HUES64 (cell line): ENCODE data around the gene SAXO2.
"Not testable (repeated sequence)": the region's sequence is repeated elsewhere in the genome, so short reads cannot be mapped to it uniquely, and the experiment has no call there.

Experiments
- H3K27ac ChIP-seq: 2 replicates; pipeline ENCODE4 v1.7.0; 2013; ENCODE audit warnings: low read depth, low read length, inconsistent platforms
- H3K27me3 ChIP-seq: 2 replicates; pipeline ENCODE4 v1.6.1; 2013; ENCODE audit warnings: mild to moderate bottlenecking, low read length; ENCODE audit not compliant: insufficient read depth
- H3K36me3 ChIP-seq: 2 replicates; pipeline ENCODE4 v1.6.1; 2013; ENCODE audit warnings: mild to moderate bottlenecking, low read length; ENCODE audit not compliant: insufficient read depth
- H3K4me1 ChIP-seq: 2 replicates; pipeline ENCODE4 v1.6.1; 2013; ENCODE audit warnings: mild to moderate bottlenecking, low read length, moderate library complexity; ENCODE audit not compliant: insufficient read depth
- H3K4me3 ChIP-seq: 2 replicates; pipeline ENCODE4 v1.5.1; 2013; ENCODE audit warnings: mild to moderate bottlenecking, low read length, moderate library complexity
- H3K9ac ChIP-seq: 2 replicates; pipeline ENCODE4 v1.6.1; 2013; ENCODE audit warnings: mild to moderate bottlenecking, low read depth, low read length
- H3K9me3 ChIP-seq: 2 replicates; pipeline ENCODE4 v1.6.1; 2013; ENCODE audit warnings: low read depth, low read length; ENCODE audit not compliant: insufficient read depth
- WGBS: fragments of 150-250, 120-280 bp; methylation state at CpG from one replicate; pipeline ENCODE4 v1.1.7; 2013; ENCODE audit warnings: missing lambda C conversion rate; 5-methylcytosine and 5-hydroxymethylcytosine counted together

The SAXO2 gene

DNA sequence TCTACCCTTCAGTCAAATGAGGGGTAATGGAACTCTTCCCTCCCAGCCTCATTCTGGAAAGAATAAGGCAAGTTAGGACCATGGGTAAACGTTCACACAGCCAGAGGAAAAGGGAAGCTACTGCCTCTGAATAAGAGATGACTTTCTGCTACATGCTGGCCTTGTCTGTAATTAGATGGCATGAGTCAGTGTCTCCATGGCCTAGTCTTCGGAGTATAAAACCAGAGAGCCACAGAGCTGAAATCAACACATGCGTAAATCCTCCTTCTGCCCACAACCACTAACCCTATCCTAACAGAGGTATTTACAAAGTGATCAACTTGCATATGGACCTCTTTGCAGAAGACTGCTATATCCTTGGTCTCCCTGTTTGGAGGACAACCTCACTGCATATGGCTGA is 14.4 kb upstream of the SAXO2 start:
- H3K9ac ChIP-seq, H3K27me3 ChIP-seq, H3K27ac ChIP-seq, H3K4me1 ChIP-seq, H3K9me3 ChIP-seq, H3K4me3 ChIP-seq: not testable (repeated sequence)
- WGBS = 87% methylated on average over 3 of the region's 3 CpGs
- peaks cover 16% of the 10 kb centered on the region for H3K36me3 ChIP-seq

DNA sequence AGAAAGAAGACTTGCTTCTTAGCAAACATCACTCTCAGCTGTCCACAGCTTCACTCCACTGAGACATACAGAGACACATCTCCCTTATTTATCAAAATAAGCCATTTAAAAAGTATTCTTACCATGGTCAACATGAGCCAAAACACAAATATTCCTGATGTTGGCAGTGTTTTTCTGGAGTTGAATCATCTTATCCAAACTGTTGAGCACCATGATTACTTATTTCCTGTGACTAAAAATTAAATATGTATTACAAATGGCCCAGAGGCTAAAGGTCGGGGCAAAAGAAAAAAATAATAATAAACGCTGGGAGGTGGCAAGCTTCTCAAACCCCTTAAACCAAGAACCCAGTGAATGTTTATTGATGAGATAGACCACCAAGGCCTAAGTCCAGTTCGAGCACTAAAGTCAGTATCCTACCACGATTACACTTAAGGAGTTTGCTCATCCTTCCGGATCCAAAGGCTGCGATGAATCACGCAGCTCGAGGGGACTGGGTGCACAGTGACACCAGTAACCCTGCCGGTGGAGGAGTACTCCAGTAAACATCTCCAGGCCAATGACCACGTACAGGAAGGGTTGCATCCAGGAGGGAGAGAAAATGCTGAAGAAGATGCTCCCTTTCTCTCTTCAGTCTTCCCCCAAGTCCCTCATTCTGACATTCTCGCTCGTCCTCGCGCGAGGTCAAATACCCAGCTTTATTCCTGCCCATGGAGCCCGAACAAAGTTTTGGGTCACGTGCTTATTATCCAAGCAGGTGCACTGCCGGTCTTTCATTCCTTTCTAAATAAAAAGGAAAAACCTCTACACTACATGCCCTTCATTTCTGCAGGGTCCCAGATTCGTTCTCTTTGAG is 824 bp upstream of the SAXO2 start:
- H3K27me3 ChIP-seq, H3K9me3 ChIP-seq: not testable (repeated sequence)
- peaks cover 16% of the 10 kb centered on the region for H3K4me1 ChIP-seq
- H3K27ac ChIP-seq = peak overlapping the region; percentile 70
- peak overlapping the region; percentile 86 for H3K9ac ChIP-seq
- H3K36me3 ChIP-seq = peaks cover 40% of the 10 kb centered on the region
- peak overlapping the region; percentile 99 for H3K4me3 ChIP-seq
- 4% methylated on average over 16 of the region's 19 CpGs for WGBS

DNA sequence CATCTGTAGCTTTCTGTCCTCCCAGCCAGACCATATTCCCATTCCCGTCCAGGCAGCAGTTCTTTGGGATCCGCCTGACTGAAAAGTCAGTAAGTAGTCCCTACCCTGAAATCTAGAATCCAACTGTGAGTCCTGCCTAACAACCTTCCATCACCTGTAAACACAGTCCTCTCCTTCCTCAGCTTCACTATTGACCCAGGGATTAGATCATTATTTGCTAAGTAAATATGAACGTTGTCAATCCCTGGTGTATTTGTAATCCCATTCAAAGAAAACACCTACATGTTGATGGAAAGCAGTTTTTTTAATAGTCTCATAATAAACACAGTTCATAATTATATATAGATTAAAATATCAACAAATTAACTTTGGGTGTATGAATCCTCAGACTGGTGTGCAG is 732 bp downstream of the SAXO2 start:
- WGBS = 37% methylated on average over 2 of the region's 3 CpGs
- Histone ChIP-seq H3K9me3 (no peaks in the 10 kb centered on the region), H3K36me3 (peaks cover 25% of the 10 kb centered on the region), H3K27me3 (no peaks in the 10 kb centered on the region), H3K4me1 (peaks cover 30% of the 10 kb centered on the region), H3K27ac (no peak overlapping the region), H3K9ac (no peak overlapping the region), H3K4me3 (peak overlapping the region; percentile 99)

DNA sequence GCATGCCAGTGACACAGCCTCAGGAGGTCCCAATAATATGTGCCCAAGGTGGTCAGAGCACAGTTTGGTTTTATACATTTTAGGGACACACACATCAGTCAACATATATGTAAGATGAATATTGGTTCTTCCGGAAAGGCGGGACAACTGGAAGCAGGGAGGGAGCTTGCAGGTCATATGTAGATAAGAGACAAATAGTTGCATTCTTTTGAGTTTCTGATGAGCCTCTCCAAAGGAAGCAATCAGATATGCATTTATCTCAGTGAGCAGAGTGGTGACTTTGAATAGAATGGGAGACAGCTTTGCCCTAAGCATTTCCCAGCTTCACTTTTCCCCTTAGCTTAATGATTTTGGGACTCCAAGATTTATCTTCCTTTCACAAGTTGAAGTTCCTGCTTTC is 4.5 kb downstream of the SAXO2 start:
- H3K4me1 ChIP-seq = peaks cover 45% of the 10 kb centered on the region

DNA sequence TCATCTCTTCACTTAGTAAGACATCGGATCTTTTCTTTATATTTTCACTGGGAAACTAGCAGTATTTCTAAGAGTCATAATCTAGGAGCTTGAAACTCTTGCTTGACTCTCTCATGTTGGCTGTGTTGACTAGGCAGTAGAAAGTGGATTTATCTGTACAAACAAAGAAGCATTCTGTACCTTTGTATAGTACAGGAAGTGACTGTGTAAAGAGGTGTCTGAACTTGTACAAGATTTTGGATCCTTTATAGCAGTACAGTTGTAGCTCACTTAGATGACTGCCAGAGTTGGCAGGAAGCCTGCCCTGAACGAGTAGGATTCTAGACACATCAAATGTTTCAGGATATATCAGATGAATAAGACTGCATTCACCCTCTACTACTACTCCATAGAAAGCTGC is 5.8 kb downstream of the SAXO2 start:
- peaks cover 43% of the 10 kb centered on the region for H3K4me1 ChIP-seq
- H3K27ac ChIP-seq = not testable (repeated sequence)
- 60% methylated on average over 2 of the region's 2 CpGs for WGBS

More for the DNA sequence above, 4.5 kb downstream of the SAXO2 start:
- not testable (repeated sequence) for H3K27me3 ChIP-seq, H3K36me3 ChIP-seq, H3K9me3 ChIP-seq, H3K9ac ChIP-seq, H3K4me3 ChIP-seq
- H3K27ac ChIP-seq = peak overlapping the region; percentile 44; the same call in 1 of the 2 replicates
- WGBS = 21% methylated on average over 2 of the region's 2 CpGs

DNA sequence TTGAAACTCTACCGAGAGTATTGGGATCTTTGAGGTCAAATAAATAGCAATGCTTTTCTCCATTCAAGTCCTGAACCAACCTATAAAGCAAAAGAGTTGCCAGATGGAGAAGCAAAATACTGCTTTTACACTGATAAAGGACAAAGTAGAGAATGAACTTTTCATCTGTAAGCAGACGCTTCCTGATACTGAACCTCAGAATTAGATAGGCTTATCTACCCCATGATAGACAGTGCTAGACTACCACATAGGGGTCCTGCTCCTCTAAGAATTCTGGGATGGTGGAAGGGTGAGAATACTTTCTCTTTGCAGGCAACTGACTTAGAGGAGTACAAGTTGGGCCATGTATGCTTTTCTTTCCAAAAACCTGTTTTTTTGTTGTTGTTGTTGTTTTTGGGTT is 9.5 kb downstream of the SAXO2 start:
- Histone ChIP-seq H3K27me3 (no peaks in the 10 kb centered on the region), H3K4me1 (peaks cover 26% of the 10 kb centered on the region), H3K9ac (no peak overlapping the region), H3K36me3 (no peaks in the 10 kb centered on the region), H3K9me3 (peaks cover 19% of the 10 kb centered on the region), H3K27ac (no peak overlapping the region), H3K4me3 (no peak overlapping the region)
- 94% methylated on average over 2 of the region's 2 CpGs for WGBS

More for the DNA sequence above, 5.8 kb downstream of the SAXO2 start:
- not testable (repeated sequence) for H3K27me3 ChIP-seq, H3K9ac ChIP-seq, H3K36me3 ChIP-seq, H3K4me3 ChIP-seq, H3K9me3 ChIP-seq

DNA sequence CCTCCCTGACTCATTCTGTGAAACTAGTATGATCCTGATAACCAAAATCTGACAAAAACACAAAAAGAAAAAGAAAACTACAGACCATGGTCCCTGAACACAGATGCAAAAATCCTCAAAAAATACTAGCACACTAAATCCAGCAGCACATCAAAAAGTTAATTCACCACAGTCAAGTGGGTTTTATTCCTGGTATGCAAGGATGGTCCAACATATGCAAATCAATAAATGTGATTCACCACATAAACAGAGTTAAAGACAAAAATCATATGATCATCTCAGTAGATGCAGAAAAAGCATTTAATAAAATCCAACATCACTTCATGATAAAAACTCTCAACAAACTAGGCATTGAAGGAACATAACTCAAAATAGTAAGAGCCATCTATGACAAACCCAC is 12.8 kb downstream of the SAXO2 start:
- no peak overlapping the region for H3K27ac ChIP-seq
- no peaks in the 10 kb centered on the region for H3K4me1 ChIP-seq
- no peaks in the 10 kb centered on the region for H3K36me3 ChIP-seq
- no peaks in the 10 kb centered on the region for H3K27me3 ChIP-seq
- no peak overlapping the region for H3K9ac ChIP-seq
- no peak overlapping the region for H3K4me3 ChIP-seq
- H3K9me3 ChIP-seq = peaks cover 19% of the 10 kb centered on the region

DNA sequence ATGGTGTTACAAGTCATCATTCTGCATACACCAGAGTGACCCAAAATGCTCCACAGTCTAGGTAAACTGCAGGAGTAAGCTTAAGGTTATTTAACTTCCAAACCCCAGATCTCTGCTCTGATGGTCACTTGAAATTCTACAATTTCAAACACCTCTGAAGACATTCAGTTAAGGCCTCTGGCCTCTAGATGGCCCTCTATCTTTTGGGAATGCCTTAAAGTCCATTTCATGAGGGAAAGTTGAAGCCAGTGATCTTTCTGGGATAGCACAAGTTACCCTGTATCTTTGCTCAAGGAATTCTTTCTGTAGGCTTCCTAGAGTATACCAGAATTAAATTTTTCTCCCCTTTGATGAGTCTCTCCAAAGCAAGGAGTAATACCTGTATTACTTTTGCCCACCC is 18.7 kb downstream of the SAXO2 start:
- H3K36me3 ChIP-seq = not testable (repeated sequence)

DNA sequence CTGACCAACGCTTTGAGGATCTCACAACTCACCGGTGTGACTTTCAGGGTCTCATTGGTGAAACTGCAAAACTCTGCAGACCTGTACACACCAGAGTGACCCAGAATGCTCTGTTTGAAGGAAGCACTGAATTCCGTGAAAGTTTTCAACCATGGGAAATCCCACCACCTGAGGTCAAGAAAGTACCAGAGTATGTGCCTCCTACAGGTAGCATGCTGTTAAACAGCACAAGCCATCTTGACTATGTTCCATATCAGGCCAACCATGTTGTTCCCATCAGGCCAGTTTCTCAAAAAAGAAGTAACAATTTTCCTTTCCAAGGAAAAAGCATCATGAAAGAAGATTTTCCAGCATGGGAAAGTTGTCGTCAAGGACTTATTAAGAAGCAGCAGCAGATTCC is 19.8 kb downstream of the SAXO2 start:
- H3K27me3 ChIP-seq, H3K36me3 ChIP-seq, H3K4me3 ChIP-seq, H3K4me1 ChIP-seq, H3K9me3 ChIP-seq, H3K9ac ChIP-seq, H3K27ac ChIP-seq: not testable (repeated sequence)
- WGBS = 87% methylated on average over 4 of the region's 4 CpGs

More for the DNA sequence above, 18.7 kb downstream of the SAXO2 start:
- not testable (repeated sequence) for H3K4me1 ChIP-seq, H3K27ac ChIP-seq, H3K27me3 ChIP-seq, H3K4me3 ChIP-seq, H3K9me3 ChIP-seq, H3K9ac ChIP-seq

DNA sequence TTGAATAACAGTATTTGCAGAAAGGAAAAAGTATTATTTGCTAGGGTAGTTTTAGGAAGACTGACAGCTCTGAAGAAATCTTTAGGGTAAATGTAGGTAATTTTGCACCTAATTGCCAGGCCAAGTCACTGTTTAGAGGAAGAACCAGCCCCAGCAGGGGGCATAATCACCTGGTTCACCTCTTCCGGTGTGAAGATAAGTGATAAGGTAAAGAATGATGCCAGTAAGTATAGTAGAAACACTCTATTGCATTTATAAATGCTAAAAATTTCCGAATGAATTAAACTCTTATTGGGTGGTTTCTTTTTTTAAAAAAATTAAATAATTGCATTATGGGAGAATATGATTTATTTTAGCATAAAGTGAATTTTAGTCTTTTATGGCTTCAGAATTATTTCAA is 21.8 kb downstream of the SAXO2 start:
- WGBS = no CpG with 5 or more reads among the region's 2 CpGs
- not testable (repeated sequence) for H3K27ac ChIP-seq, H3K27me3 ChIP-seq, H3K9ac ChIP-seq, H3K9me3 ChIP-seq, H3K36me3 ChIP-seq, H3K4me3 ChIP-seq, H3K4me1 ChIP-seq

DNA sequence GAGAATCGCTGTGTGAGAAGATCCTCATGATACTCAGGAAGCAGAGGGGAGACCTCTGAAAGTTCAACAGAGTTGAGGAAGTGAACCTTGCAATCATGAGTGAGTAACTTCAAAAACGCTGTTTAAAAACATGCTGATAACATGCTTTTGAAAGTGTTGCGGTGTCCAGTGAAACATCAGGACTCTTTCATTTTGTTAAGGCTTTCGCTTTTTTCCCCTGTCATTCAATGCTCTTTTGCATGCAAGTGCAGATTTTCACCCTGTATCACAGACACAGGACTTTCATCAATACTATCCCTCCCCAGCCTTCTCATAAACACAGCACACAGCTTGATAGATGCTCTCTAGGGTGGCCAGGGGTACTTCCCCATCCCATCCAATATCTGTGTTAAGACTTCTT is 23.9 kb downstream of the SAXO2 start:
- not testable (repeated sequence) for H3K4me3 ChIP-seq, H3K9me3 ChIP-seq
- 94% methylated on average over 4 of the region's 4 CpGs for WGBS

DNA sequence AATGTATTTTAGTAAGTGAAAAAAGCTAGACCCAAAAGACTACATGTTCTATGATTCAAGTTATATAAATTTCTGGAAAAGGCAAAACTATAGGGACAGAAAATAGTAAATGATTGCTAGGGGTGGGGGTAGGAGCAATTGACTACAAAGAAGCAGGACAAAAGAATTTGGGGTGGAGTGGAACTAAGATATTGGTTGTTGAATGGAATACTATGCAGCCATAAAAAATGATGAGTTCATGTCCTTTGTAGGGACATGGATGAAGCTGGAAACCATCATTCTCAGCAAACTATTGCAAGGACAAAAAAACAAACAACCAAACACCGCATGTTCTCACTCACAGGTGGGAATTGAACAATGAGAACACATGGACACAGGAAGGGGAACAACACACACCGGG is 25.6 kb downstream of the SAXO2 start:
- WGBS = no CpG with 5 or more reads among the region's 2 CpGs

More for the DNA sequence above, 23.9 kb downstream of the SAXO2 start:
- not testable (repeated sequence) for H3K9ac ChIP-seq, H3K36me3 ChIP-seq, H3K27ac ChIP-seq, H3K27me3 ChIP-seq, H3K4me1 ChIP-seq

More for the DNA sequence above, 25.6 kb downstream of the SAXO2 start:
- H3K27me3 ChIP-seq, H3K9ac ChIP-seq, H3K36me3 ChIP-seq, H3K4me3 ChIP-seq, H3K4me1 ChIP-seq, H3K27ac ChIP-seq, H3K9me3 ChIP-seq: not testable (repeated sequence)
